ENCODE data around the gene ADGRG6.

- TF ChIP-seq CTCF (IDR thresholded peaks at IDR 0.05): no peak
- TF ChIP-seq POLR2AphosphoS5 (IDR thresholded peaks at IDR 0.05): no peak
- TF ChIP-seq POLR2A (IDR thresholded peaks at IDR 0.05): no peak
These were observed 75.1 kb downstream of the ADGRG6 start for GRCh38 chr6:142376800-142377496.

Measured in breast epithelium (tissue), 3 donors.